Activated CD8-positive, alpha-beta memory T cell treated with anti-CD3 and anti-CD28 coated beads, Interleukin-2, amount 50 U/mL, for 48 hours (primary cell): ENCODE measurements around the gene TIFAB.

ENCODE experiments used
- DNase-seq: peaks from one replicate; pipeline ENCODE4 v3.0.0-alpha.2; 2020

TIFAB gene

DNA sequence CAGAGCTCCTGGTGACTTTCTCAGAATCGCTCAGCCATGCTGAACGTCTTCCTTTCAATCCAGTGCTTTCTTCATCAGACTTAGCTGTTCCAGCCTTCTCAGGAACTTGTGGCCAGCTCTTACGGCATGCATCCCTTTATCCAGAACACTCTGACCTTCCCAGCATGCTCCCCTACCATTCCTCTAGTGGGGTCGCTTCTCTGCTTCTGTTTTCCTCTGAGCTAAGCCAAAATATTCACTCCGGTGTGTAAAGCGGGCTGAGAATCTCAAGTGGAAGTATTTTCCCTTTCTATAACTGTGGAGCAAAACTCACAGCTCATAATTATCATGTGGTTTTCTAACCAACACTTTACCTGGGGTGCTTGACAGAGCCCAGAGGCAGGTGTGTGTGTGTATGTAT, 11.2 kb downstream of the TIFAB start:
- no peak for DNase-seq

DNA sequence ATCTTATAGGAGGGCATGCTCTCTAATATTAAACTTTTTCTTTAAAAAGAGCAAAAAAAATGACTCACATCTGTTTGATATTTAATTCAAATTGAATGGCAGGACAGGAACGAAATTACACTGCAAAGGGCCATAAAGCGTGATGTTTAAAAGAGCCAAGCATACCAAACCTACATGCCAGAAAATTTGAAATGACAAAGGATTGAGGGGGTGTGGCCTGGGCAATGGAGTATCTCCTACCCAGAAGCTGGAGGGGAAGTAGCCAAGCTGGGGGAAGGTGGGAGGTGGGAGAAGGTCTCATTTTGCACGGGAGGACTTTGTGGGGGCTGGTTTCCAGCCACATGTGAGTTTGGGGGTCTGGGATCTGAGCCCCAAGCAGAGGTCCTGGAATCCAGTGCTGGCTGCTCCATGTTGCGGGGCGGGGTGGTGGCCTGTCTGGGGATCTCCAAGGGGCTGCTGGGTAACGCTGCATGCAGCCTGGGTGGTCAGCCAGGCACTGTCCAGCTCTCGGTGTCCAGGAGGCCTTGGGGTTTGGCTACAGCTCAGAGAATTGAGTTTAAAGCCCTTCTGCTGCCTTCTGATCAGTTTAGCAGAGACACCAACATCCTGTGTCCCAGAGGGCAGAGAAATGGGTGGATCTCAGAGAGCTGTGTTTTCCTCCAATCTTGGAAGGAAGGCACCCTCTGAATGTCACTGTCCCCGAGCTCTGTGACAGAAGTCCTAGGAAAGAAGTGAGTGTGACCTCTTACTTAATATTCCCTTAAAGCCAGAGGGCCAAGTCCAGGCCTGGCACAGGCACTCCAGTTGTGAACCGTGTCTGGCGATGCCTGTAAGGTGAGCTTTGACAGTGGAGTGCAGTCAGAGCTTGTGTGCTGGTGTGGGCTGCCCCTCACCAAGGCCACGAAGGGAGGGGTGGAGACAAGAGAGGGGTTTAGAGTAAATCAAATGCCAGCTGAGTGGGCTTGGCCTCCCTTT, 12.6 kb downstream of the TIFAB start:
- DNase-seq, result peak; percentile 26

DNA sequence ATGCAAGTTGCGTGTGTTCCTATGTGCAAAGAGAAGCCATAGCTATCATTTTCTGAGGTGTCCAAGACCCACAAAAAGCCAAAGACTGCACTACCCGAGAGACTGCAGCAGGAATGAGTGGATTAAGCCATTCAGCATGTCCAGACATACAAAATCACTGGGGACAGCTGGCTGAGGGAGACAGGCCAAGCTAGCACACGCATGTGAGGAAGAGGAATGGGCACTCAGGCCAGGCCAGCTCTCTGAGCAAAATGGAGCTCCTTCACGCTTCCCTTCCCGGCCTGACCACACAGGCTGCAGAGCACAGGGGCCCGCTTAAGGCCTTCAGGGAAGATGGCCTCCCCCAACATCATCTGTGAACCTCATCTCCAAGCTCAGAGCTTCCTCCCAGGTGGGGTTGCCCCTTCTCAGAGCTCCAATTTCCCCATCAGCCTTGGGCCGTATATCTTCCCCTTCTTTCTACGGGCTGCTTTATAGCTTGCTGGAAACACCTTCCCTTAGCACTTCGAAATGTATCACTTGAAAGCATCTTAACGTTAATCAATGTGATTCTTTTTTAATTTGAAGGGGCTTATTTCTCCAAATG, 13.4 kb downstream of the TIFAB start:
- DNase-seq, result no peak

DNA sequence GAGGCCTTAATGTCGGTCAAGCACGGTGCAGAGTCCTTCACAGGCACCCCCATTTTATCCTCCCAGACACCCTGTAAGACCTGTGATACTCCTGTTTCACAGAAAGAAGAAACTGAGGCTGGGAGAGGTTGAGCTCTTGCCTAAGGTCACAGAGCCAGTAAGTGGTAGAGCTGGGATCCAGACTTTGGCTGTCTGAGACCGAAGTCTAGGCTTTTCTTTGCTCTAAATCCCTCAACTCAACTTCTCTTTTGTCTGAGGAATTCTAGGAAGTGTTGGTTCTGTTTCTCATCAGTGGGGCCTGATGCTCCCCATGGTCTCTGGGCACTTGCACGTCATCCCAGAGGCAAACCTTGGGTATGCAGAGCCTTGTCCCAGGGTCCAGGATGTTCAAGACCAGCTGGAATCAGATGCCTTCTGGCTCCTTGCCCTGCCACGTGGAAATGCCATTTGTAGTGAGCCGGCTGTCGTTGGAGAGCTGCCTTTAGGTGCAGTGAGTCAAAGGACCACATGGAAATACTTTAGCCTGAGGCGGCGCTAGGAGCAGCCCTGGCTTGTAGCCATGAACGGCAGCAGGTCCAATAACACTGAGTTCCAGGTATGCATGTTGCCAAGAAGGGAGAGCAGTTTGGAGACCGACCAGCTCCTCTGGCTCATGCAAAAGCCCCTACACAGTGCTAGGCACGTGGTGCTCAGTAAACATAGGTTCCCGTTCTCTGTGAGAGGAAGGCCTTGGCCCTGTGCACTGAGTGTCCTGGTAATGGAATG, 14.2 kb downstream of the TIFAB start:
- peak; percentile 29 for DNase-seq

DNA sequence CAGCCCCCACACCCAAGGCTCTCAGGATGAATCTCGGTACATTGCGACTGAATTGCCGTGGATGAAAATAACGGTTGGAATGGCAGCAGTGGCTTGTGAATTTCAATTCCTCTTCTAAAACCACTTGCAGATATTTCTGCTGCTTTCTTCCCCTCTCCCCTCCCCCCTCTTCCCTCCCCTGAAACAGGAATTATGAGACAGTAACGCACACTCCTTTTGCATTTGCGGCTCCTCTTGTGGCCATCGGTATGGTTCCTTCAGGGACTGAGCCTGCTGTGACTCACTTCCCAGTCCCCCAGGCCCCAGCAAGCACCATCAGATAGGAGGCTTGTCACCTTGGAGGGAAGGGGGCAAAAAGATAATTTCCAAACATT, 14.7 kb downstream of the TIFAB start:
- DNase-seq, result peak; percentile 38

DNA sequence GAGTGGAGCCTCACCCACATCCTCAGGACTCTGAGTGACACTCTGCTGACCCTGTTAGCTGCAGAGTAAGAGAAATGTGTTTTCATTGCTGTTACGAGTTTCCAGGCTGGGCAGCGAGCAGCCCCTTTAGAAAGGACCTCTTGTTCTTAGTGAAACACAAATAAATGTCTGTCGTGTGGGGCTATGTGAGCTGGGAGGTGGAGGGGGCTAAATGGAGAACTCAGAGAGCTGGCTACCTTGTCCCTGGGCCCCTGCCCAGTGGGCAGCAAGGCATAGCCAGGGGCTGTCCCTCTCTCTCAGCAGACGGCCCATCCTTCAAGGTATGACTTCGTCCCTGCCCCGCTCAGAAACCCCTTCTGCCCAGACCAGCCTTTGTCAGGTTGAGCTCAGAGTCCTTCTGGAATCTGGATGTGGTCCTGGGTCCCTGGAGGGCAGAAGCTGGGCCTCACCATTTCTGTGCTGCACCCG, 15.2 kb downstream of the TIFAB start:
- peak; percentile 36 for DNase-seq

DNA sequence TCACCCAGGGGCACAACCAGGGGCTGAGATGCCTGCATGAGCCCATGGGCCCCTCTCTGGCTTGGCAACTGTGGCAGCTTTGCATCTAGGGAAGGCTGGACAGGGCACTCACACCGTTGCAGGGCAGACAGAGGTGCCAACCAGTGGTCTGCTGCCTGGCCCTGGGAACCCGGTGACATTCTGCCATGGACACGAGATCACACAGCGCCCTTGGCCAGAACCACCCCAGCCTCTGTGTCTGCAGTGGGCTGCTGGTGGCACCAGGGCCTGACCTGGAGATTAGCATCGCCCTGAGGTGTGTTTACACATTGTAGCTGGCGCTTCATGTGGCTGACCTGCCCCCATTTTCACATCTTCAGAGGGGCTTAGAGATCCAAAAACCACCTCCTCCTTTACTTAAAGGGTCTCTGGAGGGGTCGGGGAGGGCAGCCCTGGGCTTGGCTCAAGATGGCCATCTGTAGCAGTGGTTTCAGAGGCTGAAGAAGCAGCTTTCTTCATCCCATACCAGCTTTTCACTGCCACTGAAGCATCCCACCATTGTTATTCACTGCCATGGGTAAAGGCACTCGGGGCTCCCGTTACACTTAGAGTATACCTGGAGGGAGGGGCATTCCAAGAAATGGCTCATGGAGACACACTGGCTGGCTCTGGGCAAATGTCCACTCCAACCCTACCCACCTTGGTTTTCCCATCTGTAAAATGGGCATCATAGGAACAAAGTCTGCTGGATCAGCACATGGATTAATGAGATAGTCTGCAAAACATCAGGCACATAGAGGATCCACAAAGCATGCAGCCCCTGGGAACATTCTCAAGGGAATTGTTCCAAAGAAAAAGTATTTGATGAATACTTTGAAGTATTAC, 16.5 kb downstream of the TIFAB start:
- DNase-seq, result peak; percentile 26

DNA sequence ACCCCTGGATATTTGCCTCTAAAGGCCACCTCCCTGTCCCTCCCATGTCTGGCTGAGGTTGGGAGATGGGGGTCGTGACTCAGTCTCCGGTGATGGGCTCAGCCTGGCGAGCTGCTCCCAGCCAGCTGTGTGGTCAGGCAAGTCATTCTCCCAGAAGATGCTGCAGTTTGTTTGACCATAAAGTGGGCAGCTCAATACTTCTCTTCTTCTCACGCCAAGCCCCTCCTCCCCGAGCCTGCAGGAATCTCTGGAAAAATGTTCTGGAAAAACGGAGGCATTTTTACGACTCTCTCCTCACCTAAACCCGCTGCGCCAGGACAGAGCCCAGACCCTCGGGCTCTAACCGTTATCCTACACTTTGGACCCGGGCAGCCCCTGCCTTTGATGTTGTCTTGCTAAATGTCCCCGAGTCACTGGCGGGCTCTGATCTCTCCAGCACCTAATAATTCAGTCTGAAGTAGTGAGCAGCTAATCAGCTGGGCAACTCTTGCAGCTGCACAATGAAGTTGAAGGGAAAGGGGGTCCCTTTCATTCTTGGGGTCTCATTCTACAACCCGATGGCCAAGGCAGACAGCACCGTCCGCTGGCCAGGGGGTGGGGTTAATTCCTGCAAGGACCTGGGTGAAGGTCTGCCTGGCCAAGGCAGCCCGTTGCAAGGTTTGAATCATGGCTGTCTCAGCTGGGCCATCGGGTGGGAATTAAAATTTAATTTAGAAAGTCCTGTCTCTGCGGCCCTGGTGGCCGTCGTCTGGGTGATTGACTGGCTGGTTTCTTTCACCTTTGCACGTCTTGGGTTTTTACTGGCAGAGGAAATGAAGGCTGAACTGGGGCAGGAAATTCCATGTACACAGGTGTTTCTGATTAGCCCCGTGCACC, 17.3 kb downstream of the TIFAB start:
- DNase-seq, result no peak

DNA sequence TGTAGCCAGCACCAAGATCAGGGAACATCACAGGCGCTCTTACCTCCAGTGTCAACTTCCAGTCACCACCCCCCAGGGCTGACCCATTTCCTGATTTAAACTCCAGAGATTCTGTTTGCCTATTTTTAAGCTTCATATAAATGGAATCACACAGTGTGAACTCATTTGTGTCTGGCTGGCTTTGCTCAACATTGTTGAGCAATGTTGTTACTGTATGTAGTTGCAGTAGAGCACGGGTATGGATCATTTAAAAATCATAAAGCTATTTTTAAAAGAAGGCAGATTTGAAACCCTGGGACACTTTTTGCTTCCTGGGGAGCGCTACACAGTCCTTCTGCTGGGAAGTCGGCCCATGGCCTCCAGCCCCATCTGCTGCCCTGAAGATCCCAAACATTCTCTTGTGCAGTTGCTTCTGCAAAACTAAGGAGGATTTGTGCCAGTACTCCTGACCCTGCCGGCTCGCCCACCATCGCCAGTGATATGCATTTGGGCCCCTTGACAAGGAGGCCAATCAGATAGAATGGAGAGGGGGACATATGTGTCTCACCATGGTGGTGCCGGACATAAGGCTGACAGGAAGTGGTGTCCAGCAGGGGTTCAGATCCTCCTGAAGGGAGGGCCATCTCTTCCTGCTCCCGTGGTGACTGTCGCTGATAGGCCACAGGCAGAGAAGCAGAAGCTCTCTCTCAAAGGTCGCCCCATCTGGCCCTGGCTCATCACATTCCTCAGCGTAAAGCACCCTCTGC, 18.3 kb downstream of the TIFAB start:
- no peak for DNase-seq

DNA sequence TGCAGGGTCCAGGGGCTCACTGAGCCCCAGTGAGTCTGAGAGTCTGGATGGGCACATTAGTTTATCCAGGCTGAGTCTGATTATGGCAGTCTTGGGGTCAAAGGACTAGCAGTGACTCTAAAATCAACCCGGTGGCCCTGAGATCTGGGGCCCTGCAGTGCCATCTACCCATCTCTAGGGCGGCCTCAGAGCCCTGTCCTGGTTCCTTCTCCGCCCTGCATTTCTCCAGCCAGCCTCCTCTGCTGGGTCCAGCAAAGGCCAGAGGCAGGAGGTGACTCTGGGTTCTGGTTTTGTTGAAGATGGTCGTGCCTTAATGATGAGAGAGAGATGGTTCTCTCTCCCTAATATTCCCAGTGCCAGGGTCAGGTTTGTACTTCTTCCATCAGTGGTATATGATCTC, 20.0 kb downstream of the TIFAB start:
- no peak for DNase-seq

DNA sequence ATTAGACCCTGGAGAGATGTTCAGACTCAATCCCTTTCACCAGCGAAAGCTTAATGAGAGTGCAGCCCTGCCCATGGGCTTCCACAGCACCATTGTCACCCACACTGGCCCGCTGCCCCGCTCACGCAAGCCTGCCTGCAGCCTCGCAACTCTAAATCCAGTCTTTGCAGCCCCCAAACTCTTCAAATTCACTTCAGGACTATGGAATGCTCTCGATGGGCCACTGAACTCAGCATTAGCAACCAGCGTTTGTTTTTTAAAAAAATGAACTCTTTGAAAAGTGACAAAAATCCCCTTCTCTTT, 22.1 kb downstream of the TIFAB start:
- no peak for DNase-seq

DNA sequence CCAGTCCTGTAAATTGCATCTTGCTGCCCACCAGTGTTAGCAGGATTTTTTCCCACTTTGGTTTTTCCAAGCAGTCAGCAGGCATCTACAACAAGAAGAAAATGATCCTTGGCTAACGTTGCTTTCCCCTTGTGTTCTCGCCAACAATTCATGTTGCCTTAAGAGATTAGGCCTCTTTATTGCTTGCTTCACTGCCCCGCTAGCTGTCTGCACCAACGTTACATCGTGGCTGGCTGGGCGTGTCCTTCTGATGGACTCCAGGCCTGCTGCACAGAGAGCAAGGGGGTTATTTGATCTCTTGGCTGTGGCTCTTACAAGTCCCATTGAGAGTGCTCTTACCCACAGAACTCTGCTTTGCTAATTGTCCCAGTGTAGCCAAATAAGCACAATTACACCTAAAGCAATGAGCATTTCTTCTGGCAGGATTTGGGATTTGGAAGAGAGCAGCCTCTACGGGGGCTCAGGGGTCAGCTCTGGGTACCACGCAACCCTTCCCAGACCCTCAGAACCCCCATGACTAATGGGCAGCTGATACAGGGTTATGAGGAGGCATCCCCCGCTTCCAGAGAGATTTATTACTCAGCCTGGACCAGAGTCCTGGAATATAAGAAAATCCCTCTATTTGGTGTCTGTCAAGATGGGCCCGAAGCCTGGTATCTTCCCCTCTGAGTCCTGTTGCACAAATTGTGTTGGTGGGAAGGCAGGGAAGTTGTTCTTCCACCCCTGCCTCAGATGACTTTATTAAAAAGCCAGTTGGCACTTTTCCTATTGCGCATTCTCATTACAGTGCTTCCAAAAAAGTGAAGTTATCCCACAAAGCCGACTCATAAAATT, 22.6 kb downstream of the TIFAB start:
- DNase-seq, result no peak

DNA sequence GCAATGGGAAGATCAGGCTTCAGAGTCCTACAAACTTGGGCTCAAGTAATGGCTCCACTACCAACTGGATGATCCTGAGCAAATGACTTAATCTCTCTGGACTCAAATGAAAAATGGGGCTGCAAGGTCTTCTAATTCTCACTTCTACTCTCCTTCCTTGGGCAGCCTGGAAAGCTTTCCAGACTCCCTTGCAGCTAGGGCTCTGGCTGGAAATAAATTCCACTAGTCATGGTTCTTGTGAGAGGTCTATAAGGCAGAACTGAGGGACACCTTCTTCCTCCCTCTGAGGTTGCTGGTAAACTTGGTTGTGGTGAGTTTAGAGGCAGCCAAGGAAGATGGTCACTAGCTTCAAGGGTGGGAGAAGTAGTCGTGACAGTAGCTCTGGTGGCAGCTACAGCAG, 23.6 kb downstream of the TIFAB start:
- no peak for DNase-seq

DNA sequence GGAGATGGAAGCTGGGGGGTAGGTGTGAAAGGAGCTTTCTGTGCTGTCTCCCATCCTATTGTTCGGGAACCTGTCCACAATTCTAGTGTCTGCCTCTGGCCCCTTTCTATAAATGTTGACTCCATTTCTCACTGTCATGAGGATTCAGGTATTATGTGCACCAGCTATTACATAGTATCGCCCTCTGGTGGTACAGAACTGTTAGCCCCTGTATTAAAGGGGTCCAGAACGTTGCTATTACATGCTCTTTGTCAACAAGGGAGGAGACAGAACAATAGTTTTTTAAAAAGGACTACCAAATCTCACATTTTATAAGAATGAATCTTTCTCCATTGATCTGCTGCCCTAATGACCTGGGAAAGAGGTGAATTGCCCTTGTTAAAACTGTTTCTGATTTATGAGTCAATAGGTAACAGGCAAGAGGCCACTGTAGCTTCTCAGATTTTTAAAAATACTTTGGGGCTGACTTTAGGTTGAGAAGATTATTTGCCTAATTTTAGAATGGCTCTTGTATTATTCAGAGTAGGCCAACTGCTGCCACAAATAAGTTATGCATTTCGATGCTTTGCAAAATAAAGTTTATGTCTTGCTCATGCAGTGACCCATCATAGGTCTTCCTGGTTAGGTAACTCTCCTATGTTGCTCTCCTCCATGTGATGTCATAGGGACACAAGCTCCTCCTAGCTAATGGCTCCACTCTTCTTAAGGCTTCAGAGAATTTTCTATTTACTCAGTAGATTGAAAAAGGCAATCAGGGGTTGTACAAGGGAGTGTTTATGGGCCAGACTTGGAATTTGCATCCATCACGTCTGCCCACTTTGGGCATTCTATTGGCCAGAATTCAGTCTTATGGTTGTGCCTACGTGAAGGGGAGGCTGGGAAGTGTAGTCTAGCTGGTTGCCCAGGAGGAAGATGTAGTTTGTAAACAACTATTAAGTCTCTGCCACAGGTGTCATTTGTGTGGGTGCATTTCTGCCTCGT, 25.8 kb downstream of the TIFAB start:
- DNase-seq, result no peak

DNA sequence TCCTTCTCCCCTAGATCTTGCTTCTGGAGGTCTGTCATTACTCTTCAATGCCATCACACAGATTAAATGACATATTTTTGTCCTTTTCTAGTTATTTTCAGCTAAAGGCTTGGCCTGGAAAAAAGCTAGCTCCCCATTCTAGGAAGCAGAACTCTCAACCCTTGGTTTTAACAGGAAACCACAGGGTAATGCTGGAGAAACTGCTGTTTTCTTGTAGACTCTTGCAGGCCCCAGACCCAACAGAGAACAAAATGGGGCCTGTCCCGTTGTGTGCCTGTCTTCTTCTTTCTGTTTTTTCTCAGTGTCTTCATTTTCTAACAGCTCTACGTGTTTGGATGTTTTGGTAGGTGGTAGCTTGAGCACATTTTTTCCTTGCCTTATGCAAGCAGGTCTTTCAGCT, 26.5 kb downstream of the TIFAB start:
- DNase-seq, result no peak

DNA sequence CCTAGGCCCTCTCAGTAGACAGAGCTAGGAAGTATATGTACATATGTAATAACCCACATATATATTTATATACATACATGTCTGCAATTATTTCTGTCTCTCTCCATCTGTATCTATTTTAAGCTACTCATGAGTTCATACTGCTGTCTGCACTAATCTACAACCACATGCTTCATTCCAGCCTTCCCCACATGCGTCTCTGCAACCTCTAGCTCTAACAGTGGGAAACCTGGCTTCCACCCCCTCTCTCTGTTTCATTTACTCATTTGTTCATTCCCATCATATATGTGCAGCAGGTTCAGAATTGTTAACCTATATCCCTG, 28.3 kb downstream of the TIFAB start:
- no peak for DNase-seq

DNA sequence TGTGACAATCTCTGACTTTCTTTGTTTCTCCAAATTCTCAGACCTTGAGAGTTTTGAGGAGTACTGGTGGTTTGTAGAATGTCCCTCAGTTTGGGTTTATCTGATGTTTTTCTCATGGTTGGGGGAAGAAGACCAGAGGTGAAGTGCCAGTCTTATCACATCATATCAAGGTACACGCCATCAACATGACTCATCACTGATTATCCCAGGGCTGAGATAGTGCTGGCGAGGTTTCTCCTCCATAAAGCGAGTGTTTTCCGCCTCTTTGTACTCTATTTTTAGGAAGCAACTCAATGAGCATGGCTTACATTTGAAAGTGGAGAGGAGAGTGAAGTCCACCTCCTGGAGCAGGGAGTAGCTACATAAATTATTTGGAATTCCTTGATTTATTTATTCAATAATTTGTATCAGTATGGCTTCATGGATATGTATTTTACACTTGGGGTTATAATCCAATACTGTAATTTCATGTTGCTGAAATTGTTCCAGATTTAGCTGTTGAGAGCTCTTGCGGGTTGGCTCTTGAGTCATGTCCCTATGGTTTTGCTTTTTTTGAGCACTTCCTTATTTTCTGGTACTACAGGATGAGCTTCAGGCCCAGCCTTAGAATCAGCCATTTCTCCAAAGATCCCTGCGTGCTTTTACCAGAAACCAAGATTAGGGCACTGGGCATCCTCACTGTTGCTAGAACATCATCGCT, 28.9 kb downstream of the TIFAB start:
- DNase-seq, result no peak

DNA sequence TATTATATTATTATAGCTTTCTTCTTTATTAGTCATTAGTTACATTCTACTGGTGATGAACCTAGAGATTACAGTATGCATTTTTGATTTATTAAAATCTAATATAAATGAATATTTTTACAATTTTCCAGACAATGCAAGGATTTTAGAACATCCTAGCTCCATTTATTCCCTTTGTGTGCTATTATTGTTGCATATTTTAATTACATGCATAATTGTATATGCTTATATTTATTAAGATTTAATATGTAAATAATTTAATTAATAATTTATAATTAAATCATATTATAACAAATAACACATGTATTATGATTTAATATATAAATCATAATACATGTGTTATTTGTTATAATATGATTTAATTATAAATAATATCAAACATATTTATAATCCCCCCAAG, 29.7 kb downstream of the TIFAB start:
- no peak for DNase-seq
